ENCODE results near the gene KRT79.

DNA sequence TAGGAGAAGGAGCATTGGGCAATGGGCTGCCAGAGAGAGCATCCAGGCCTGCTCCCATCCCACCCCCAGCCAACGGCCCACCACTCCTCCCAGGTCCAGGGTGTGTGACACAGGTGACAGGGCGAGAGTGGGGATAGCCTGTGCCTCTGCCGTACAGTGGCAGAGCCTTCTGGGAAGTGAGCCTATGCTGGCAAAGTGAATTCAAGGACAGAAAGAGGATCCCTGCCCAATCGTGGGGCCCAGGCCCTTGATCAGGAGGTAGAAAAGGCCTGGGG, 553 bp upstream of the KRT79 start:
- TF ChIP-seq YY1 (IDR thresholded peaks at IDR 0.05; ENCODE audit: insufficient read depth, insufficient read length) (no peak), ZNF274 (IDR thresholded peaks at IDR 0.05; ENCODE audit: low read depth, low read length) (no peak)
